Activated naive CD4-positive, alpha-beta T cell treated with anti-CD3 and anti-CD28 coated beads for 36 hours (primary cell): ENCODE data around the gene PIP5KL1. TPM values are rescaled to one million over a fixed set of nuclear protein-coding genes. Genes with fewer than 3 reads are reported as not detected.

ENCODE experiments used
- CTCF ChIA-PET: fragments of 350-600 bp; sonication (Branson Sonifier 250); formaldehyde crosslinking; loops from one replicate; lab custom pipeline; 2021; ENCODE audit warnings: antibody characterized with exemption; lab: Charles Lee
- DNase-seq: peaks from one replicate; pipeline ENCODE4 v3.0.0-alpha.2; 2020
- H3K27ac Mint-ChIP-seq: one replicate; pipeline ENCODE4 v1.8.0; 2021; ENCODE audit warnings: mild to moderate bottlenecking, mixed read lengths
- H3K27me3 Mint-ChIP-seq: one replicate; pipeline ENCODE4 v1.8.0; 2021; ENCODE audit warnings: low read depth, mixed read lengths
- H3K36me3 Mint-ChIP-seq: one replicate; pipeline ENCODE4 v1.8.0; 2021; ENCODE audit warnings: low read depth, mixed read lengths
- H3K4me1 Mint-ChIP-seq: one replicate; pipeline ENCODE4 v1.8.0; 2021; ENCODE audit warnings: low read depth, mixed read lengths
- H3K4me3 Mint-ChIP-seq: one replicate; pipeline ENCODE4 v1.8.0; 2021; ENCODE audit warnings: mild to moderate bottlenecking, moderate library complexity, mixed read lengths
- H3K9me3 Mint-ChIP-seq: one replicate; pipeline ENCODE4 v1.8.0; 2021; ENCODE audit warnings: mixed read lengths
- intact Hi-C: fragments of 100-400 bp; cut with micrococcal nuclease; formaldehyde crosslinking; loops from one replicate; pipeline ENCODE4 v1.15.1; 2023
- total RNA-seq, 2 experiments: library from RNA; stranded (reverse); gene quantifications; one replicate each; pipeline ENCODE4 v1.2.3, GENCODE V29; 2021

PIP5KL1 gene
- total RNA-seq, 2 experiments from 2014 or later, result 1.1 to 1.8 TPM

DNA sequence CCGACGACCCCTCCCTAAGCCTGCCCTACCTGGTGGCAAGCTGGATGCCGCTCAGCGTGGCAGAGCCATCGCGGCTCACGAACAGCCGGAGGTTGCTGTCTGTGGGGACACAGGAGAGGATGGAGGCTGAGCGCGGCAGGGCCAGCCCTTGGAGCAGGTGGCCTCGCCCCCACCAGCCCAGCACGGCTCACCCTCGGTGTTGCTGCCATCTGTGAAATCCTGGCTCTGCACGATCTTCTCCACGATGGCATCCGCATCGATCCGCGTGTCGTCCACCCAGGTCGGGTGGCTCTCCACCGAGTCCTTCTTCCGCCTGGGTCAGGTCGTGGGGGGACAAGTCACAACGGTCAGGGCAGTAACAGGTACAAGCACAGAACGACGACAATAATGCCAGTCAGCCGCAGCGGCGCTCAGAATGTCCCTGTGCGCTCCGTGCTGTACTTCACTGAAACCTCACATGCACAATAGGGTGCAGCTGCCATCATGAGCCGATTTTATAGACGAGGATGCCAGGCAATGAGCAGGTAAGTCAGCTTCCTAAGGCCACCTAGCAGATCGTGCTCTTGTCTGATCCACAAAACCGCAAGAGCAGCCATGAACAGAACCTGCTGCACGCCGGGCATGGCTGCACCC, 14.1 kb upstream of the PIP5KL1 start:
- no peak for DNase-seq
- H3K27me3 Mint-ChIP-seq, result no peaks in the 10 kb centered on the region
- no peaks in the 10 kb centered on the region for H3K9me3 Mint-ChIP-seq
- intact Hi-C loops, result loop anchor here (5.0 kb wide), 1 partner anchor 33 kb away; no protein-coding TSS in a partner anchor
- no peak overlapping the region for H3K4me3 Mint-ChIP-seq
- CTCF ChIA-PET, result interaction anchor here (0.6 to 9.4 kb wide), 19 partner anchors 12 to 246 kb away, joined by 3 to 212 read pairs (median 5); partner anchors contain the start of genes EEIG1 and NAIF1
- peak overlapping the region; percentile 46 for H3K27ac Mint-ChIP-seq
- peaks cover 43% of the 10 kb centered on the region for H3K4me1 Mint-ChIP-seq
- H3K36me3 Mint-ChIP-seq, result peaks cover 28% of the 10 kb centered on the region

DNA sequence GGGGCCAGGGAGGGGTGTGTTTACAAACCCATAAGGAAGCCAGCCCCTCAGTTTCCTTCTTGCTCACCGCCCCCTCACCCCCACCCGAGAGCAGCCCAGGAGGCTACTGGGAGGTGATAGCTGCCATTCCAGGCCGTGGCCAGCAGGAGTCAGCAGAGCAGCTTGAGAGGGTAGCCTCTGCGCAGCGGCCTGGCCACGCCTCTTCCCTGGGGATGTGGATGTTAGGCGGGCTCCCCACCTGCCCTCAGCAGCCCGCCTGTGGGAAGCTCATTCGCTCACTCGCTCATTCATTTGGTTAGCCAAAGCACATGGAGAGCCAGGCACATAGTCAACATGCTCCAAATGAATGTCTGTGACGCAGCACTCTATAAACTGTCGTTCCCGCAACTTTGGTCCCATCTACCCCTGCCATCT, 13.2 kb upstream of the PIP5KL1 start:
- H3K27me3 Mint-ChIP-seq, result no peaks in the 10 kb centered on the region
- CTCF ChIA-PET, result interaction anchor here (0.6 to 9.4 kb wide), 27 partner anchors 8 to 247 kb away, joined by 3 to 212 read pairs (median 5); partner anchors contain the start of genes EEIG1, NAIF1 and PIP5KL1
- peak; percentile 89 for DNase-seq
- intact Hi-C loops, result loop anchor here (1.0 to 5.0 kb wide), 5 partner anchors 12 to 174 kb away; no protein-coding TSS in a partner anchor
- no peaks in the 10 kb centered on the region for H3K9me3 Mint-ChIP-seq
- H3K36me3 Mint-ChIP-seq, result peaks cover 27% of the 10 kb centered on the region
- H3K4me3 Mint-ChIP-seq, result no peak overlapping the region
- peak overlapping the region; percentile 82 for H3K27ac Mint-ChIP-seq
- H3K4me1 Mint-ChIP-seq, result peaks cover 37% of the 10 kb centered on the region

DNA sequence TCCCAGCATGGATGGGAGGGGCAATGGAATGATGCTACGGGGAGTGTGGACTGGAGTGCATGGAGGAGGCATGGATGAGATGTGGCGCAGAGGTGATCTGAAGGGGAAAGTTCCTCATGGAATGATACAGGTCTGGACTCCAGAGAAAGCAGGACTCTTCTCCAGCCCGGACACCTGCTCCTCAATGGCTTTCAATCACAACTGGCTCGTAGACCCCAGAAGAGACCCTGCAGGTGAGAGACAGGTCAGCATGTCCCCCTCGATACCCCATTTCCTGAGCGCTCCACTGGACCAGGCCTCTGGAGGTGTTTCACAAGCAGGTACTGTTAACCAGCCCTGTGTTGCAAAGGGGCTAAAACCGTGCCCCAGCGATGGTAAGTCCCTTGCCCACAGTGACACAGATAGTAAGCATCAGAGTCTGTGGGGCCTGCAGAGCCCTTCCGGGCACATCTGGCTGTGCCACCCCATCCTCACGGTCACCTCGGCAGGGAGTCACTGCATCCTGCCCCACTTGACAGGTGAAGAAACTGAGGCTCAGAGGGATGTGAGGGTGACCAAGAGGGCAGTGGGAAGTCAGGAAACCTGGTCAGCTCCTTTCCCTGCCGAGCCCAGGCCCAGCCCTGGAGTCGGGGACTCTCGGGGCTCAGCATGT, 12.6 kb upstream of the PIP5KL1 start:
- peak overlapping the region; percentile 59 for H3K27ac Mint-ChIP-seq
- peaks cover 38% of the 10 kb centered on the region for H3K4me1 Mint-ChIP-seq

DNA sequence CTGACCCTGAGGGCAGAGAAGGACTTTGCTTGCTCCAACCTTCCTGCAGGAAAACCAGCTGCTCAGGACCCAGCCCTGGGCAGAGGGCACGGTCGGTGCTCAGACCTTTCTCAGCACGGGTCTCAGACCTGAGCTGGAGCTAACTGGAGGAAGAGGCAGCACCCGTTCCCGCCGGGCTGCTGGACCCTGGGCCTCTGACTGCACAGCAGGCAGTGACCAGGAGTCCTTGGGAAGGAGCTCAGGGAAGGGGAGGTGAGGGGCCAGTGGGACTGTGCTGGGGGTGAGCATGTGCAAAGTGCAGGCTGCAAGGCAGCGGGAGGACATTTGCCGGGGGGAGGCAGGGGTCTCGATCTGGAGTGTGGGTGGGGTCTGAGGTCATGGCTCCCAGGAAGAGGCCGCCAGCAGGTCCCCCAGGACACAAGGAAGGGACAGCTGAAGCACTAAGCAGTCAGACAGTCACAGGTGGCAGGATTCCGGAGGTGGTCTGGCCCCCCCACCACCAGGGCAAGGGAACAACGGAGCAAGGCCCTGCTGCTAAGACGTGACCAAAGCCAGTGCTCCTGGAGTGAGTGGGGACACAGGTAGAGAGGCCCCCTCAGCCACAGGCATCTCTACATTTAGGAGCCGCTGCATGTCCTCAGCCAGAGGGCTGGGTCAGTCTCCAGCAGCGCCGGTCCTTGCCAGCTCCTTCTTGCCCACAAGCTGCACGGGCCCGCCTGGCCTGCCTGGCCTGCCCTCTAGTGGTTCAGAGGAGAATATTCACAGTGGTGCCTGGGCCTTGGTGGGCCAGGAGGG, 11.8 kb upstream of the PIP5KL1 start:
- Mint-ChIP-seq H3K27me3 (no peaks in the 10 kb centered on the region), H3K4me3 (no peak overlapping the region), H3K4me1 (peaks cover 38% of the 10 kb centered on the region), H3K36me3 (peaks cover 29% of the 10 kb centered on the region), H3K27ac (peak overlapping the region; percentile 59), H3K9me3 (no peaks in the 10 kb centered on the region)
- peak; percentile 52 for DNase-seq
- intact Hi-C loops, result loop anchor here (1.0 to 5.0 kb wide), 5 partner anchors 13 to 175 kb away; no protein-coding TSS in a partner anchor
- CTCF ChIA-PET, result interaction anchor here (0.6 to 9.4 kb wide), 25 partner anchors 9 to 208 kb away, joined by 3 to 212 read pairs (median 4); partner anchors contain the start of genes EEIG1, PIP5KL1 and TOR2A

More for the DNA sequence above, 12.6 kb upstream of the PIP5KL1 start:
- Mint-ChIP-seq H3K9me3 (no peaks in the 10 kb centered on the region), H3K4me3 (no peak overlapping the region), H3K27me3 (no peaks in the 10 kb centered on the region), H3K36me3 (peaks cover 25% of the 10 kb centered on the region)
- peak; percentile 5 for DNase-seq
- CTCF ChIA-PET, result interaction anchor here (0.6 to 9.4 kb wide), 29 partner anchors 9 to 208 kb away, joined by 3 to 212 read pairs (median 5); partner anchors contain the start of genes EEIG1, PIP5KL1 and TOR2A
- intact Hi-C loops, result loop anchor here (1.0 to 5.0 kb wide), 5 partner anchors 12 to 174 kb away; no protein-coding TSS in a partner anchor

DNA sequence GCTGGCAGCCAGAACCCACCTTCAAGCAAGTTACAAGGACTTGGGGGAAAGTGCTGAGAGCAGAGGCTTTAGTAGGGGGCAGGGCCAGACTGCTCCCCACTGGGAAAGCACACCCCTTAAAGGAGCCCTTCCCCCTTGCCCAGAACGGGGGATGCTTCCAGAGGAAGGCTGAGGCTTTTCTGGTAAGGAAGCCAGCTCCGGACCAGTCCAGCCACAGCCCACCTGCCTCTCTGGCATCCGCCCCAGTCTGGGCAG, 11.3 kb upstream of the PIP5KL1 start:
- peaks cover 37% of the 10 kb centered on the region for H3K4me1 Mint-ChIP-seq
- no peak for DNase-seq
- no peak overlapping the region for H3K27ac Mint-ChIP-seq
- H3K4me3 Mint-ChIP-seq, result no peak overlapping the region
- H3K9me3 Mint-ChIP-seq, result no peaks in the 10 kb centered on the region
- intact Hi-C loops, result loop anchor here (5.0 kb wide), 1 partner anchor 35 kb away; no protein-coding TSS in a partner anchor
- H3K36me3 Mint-ChIP-seq, result peaks cover 31% of the 10 kb centered on the region
- CTCF ChIA-PET, result interaction anchor here (0.8 to 9.4 kb wide), 19 partner anchors 9 to 162 kb away, joined by 3 to 212 read pairs (median 5); partner anchors contain the start of genes EEIG1 and PIP5KL1
- no peaks in the 10 kb centered on the region for H3K27me3 Mint-ChIP-seq

- Mint-ChIP-seq H3K4me1 (peaks cover 40% of the 10 kb centered on the region), H3K27ac (no peak overlapping the region), H3K4me3 (no peak overlapping the region), H3K36me3 (peaks cover 35% of the 10 kb centered on the region), H3K9me3 (no peaks in the 10 kb centered on the region), H3K27me3 (no peaks in the 10 kb centered on the region)
- DNase-seq, result no peak
- intact Hi-C loops, result loop anchor here (5.0 kb wide), 1 partner anchor 36 kb away; no protein-coding TSS in a partner anchor
- CTCF ChIA-PET, result interaction anchor here (0.8 to 9.4 kb wide), 19 partner anchors 8 to 162 kb away, joined by 3 to 212 read pairs (median 5); partner anchors contain the start of genes EEIG1 and PIP5KL1
These were observed 10.7 kb upstream of the PIP5KL1 start for GRCh38 chr9:127941062-127941960.

DNA sequence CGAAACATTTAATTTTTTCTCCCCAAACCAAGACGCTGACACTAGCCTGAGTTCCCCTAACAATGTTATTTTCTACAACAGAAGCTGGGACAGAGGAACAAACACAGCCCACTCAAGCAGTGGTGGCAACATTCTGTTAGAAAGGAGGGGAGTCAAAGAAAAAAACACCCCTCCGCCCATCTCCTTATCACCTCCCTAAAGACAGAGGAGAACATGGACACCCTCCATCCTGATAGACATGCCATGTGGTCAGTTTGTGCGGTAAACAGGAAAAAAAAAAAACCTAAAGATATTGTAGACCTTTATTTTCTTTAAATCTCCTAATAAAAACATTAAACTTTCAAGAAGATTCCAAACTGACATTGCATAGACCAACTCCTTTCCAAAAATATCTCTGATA, 10.0 kb upstream of the PIP5KL1 start:
- Mint-ChIP-seq H3K36me3 (peaks cover 38% of the 10 kb centered on the region), H3K27ac (peak overlapping the region; percentile 26), H3K4me1 (peaks cover 47% of the 10 kb centered on the region), H3K4me3 (no peak overlapping the region), H3K9me3 (no peaks in the 10 kb centered on the region), H3K27me3 (no peaks in the 10 kb centered on the region)
- DNase-seq, result no peak
- CTCF ChIA-PET, result interaction anchor here (1.0 to 9.4 kb wide), 5 partner anchors 10 to 99 kb away, joined by 3 to 212 read pairs (median 75); partner anchors contain the start of genes EEIG1 and PIP5KL1
- intact Hi-C loops, result loop anchor here (5.0 kb wide), 1 partner anchor 37 kb away; no protein-coding TSS in a partner anchor

DNA sequence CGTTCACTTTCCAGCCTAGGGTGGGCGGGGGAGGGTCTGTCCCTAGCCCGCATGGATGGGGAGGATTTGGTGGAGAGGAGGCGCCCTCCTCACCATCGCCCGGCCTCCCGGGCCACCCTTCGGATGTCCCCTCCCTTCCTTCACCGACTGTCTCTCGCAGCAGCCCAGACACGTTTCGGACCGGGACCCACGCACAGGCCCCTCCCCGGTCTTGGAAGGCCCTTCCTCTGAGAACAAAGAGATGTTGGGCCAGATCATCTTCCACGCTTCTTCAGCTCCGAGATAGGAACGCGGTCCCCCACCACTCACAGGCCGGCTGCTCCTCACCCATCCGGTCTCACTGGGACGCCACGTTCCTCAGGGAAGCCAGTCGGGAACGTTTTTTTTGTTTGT, 7.7 kb upstream of the PIP5KL1 start:
- intact Hi-C loops, result no loop called here
- Mint-ChIP-seq H3K4me3 (peak overlapping the region; percentile 47), H3K4me1 (peaks cover 45% of the 10 kb centered on the region), H3K27ac (peak overlapping the region; percentile 79), H3K9me3 (no peaks in the 10 kb centered on the region), H3K27me3 (no peaks in the 10 kb centered on the region), H3K36me3 (peaks cover 41% of the 10 kb centered on the region)
- CTCF ChIA-PET, result interaction anchor here (0.9 to 9.4 kb wide), 4 partner anchors 14 to 95 kb away, joined by 3 to 212 read pairs (median 98); partner anchors contain the start of gene EEIG1
- DNase-seq, result no peak

GRCh38 chr9:127937388-127938297, 7.1 kb upstream of the PIP5KL1 start, which contains the start of gene DPM2:
Gene DPM2, minus strand, starts transcription at chr9:127937854. Its CDS starts 34 bp downstream, at chr9:127937820.
- peaks cover 41% of the 10 kb centered on the region for H3K36me3 Mint-ChIP-seq
- no peaks in the 10 kb centered on the region for H3K27me3 Mint-ChIP-seq

DNA sequence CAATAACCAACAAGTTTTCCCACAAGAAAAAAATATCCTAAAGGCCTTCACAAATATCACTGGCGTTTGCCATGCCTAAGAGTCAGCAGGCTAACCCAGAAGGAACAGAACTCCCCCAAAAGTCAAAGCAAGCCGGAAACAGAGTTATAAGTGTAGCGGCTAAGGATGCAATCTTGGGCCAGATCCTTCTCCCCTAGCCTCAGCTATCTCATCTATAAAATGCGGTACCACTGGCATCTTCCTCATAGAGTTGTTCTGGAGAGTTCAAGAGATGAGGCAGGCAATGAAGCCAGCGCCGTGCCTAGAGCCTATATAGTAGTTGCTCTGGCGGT, 6.4 kb upstream of the PIP5KL1 start:
- peaks cover 41% of the 10 kb centered on the region for H3K4me1 Mint-ChIP-seq
- DNase-seq, result no peak
- H3K4me3 Mint-ChIP-seq, result peak overlapping the region; percentile 100
- intact Hi-C loops, result loop anchor here (2.0 kb wide), 2 partner anchors 18 to 192 kb away; no protein-coding TSS in a partner anchor
- peaks cover 36% of the 10 kb centered on the region for H3K36me3 Mint-ChIP-seq
- CTCF ChIA-PET, result interaction anchor here (1.5 to 2.0 kb wide), 2 partner anchors 16 to 98 kb away, joined by 3 to 14 read pairs; no protein-coding TSS in a partner anchor
- no peaks in the 10 kb centered on the region for H3K9me3 Mint-ChIP-seq
- H3K27me3 Mint-ChIP-seq, result no peaks in the 10 kb centered on the region
- peak overlapping the region; percentile 96 for H3K27ac Mint-ChIP-seq

More at GRCh38 chr9:127937388-127938297, 7.1 kb upstream of the PIP5KL1 start, which contains the start of gene DPM2:
- peaks cover 43% of the 10 kb centered on the region for H3K4me1 Mint-ChIP-seq
- H3K27ac Mint-ChIP-seq, result peak within 1 kb of the TSS; percentile 96
- H3K9me3 Mint-ChIP-seq, result no peaks in the 10 kb centered on the region
- intact Hi-C loops, result loop anchor here (2.0 kb wide), 2 partner anchors 17 to 191 kb away; no protein-coding TSS in a partner anchor
- H3K4me3 Mint-ChIP-seq, result peak within 1 kb of the TSS; percentile 100
- peak; percentile 87 for DNase-seq
- CTCF ChIA-PET, result interaction anchor here (1.5 to 7.5 kb wide), 3 partner anchors 16 to 98 kb away, joined by 3 to 75 read pairs (median 14); partner anchors contain the start of gene EEIG1
